HEK293 (cell line): Measurements from ENCODE around the gene TRMT61A.

ENCODE experiments used
- CTCF ChIA-PET: fragments of 350-600 bp; formaldehyde crosslinking; extraction: SDS; loops from one replicate; lab custom pipeline; 2021; ENCODE audit warnings: antibody characterized with exemption; lab: Yijun Ruan, JAX
- POLR2A ChIA-PET: fragments of 300-600 bp; formaldehyde crosslinking; extraction: SDS; loops from one replicate; lab custom pipeline; 2020; ENCODE audit warnings: antibody characterized with exemption, inconsistent platforms; lab: Yijun Ruan, JAX
- H3K27ac ChIP-seq: fragments of 200-500 bp; sonication (Bioruptor generic); 2 replicates; pipeline ENCODE4 v1.5.1; 2014; ENCODE audit warnings: low read depth, low read length, control low read depth, inconsistent platforms; ENCODE audit errors: extremely low read depth
- H3K36me3 ChIP-seq, 2 experiments: fragments of 200-500 bp in 1 of 2; sonication (Bioruptor generic) in 1 of 2; 1 replicate in 1 of 2; 2 replicates in 1 of 2; pipeline ENCODE4 v1.5.1; 2014 to 2017; ENCODE audit warnings: inconsistent platforms in 2 of 2, low read length in 2 of 2; ENCODE audit not compliant: control insufficient read depth in 2 of 2, insufficient read depth in 1 of 2
- H3K4me1 ChIP-seq: fragments of 200-500 bp; sonication (Bioruptor generic); 2 replicates; pipeline ENCODE4 v1.5.1; 2014; ENCODE audit warnings: mild to moderate bottlenecking, low read length, inconsistent platforms; ENCODE audit not compliant: control insufficient read depth, insufficient read depth
- H3K4me3 ChIP-seq: 2 replicates; pipeline ENCODE4 v1.5.1; 2011; ENCODE audit warnings: low read depth, mild to moderate bottlenecking, control low read depth, low read length, moderate library complexity
- H3K9me3 ChIP-seq: fragments of 200-500 bp; sonication (Bioruptor generic); 2 replicates; pipeline ENCODE4 v1.5.1; 2014; ENCODE audit warnings: low read depth, low read length, inconsistent platforms; ENCODE audit not compliant: control insufficient read depth, insufficient read depth
- EGR2 ChIP-seq: fragments of 450-650 bp; formaldehyde crosslinking; IDR thresholded peaks from 2 replicates; pipeline ENCODE4 v1.5.1; 2016; ENCODE audit warnings: low read depth, missing biosample characterization, missing genetic modification characterization
- PRDM2 ChIP-seq: fragments of 450-650 bp; formaldehyde crosslinking; IDR thresholded peaks from 2 replicates; pipeline ENCODE4 v1.5.1; 2016; ENCODE audit warnings: missing biosample characterization, missing genetic modification characterization, borderline replicate concordance
- SP3 ChIP-seq: fragments of 450-650 bp; formaldehyde crosslinking; IDR thresholded peaks from 2 replicates; pipeline ENCODE4 v1.5.1; 2016; ENCODE audit warnings: missing biosample characterization, missing genetic modification characterization
- ZBTB21 ChIP-seq: fragments of 450-650 bp; formaldehyde crosslinking; IDR thresholded peaks from 2 replicates; pipeline ENCODE4 v1.5.1; 2017; ENCODE audit warnings: missing biosample characterization, missing genetic modification characterization
- ZBTB26 ChIP-seq: fragments of 450-650 bp; formaldehyde crosslinking; optimal IDR thresholded peaks from 2 replicates; pipeline ENCODE3; 2016; ENCODE audit warnings: missing biosample characterization, mild to moderate bottlenecking, missing genetic modification characterization
- ZBTB7A ChIP-seq: fragments of 450-650 bp; formaldehyde crosslinking; IDR thresholded peaks from 2 replicates; pipeline ENCODE4 v1.5.1; 2016; ENCODE audit warnings: low read depth, missing biosample characterization, missing genetic modification characterization
- ZEB2 ChIP-seq: fragments of 450-650 bp; formaldehyde crosslinking; IDR thresholded peaks from 2 replicates; pipeline ENCODE4 v1.5.1; 2016; ENCODE audit warnings: missing biosample characterization, missing genetic modification characterization
- ZFP37 ChIP-seq: fragments of 450-650 bp; formaldehyde crosslinking; IDR thresholded peaks from 2 replicates; pipeline ENCODE4 v1.5.1; 2016; ENCODE audit warnings: missing biosample characterization, missing genetic modification characterization
- ZNF16 ChIP-seq: fragments of 450-650 bp; formaldehyde crosslinking; IDR thresholded peaks from 2 replicates; pipeline ENCODE4 v1.5.1; 2016; ENCODE audit warnings: low read depth, missing biosample characterization, missing genetic modification characterization
- ZNF184 ChIP-seq: fragments of 450-650 bp; IDR thresholded peaks from 2 replicates; pipeline ENCODE4 v1.5.1; 2018; ENCODE audit warnings: missing biosample characterization, mild to moderate bottlenecking, missing genetic modification characterization
- ZNF239 ChIP-seq: fragments of 450-650 bp; formaldehyde crosslinking; IDR thresholded peaks from 2 replicates; pipeline ENCODE4 v1.5.1; 2016; ENCODE audit warnings: missing biosample characterization, missing genetic modification characterization
- ZNF548 ChIP-seq: fragments of 450-650 bp; formaldehyde crosslinking; IDR thresholded peaks from 2 replicates; pipeline ENCODE4 v1.5.1; 2016; ENCODE audit warnings: missing biosample characterization, missing genetic modification characterization
- ZNF704 ChIP-seq: fragments of 450-650 bp; formaldehyde crosslinking; IDR thresholded peaks from 2 replicates; pipeline ENCODE4 v1.5.1; 2016; ENCODE audit warnings: missing biosample characterization, missing genetic modification characterization

Gene TRMT61A

GRCh38 chr14:103501041-103501870, 27.7 kb upstream of the TRMT61A start:
- no peaks in the 10 kb centered on the region for H3K4me1 ChIP-seq
- H3K36me3 ChIP-seq: peaks cover 32 to 67% of the 10 kb centered on the region in 2 experiments
- no peak for TF ChIP-seq ZBTB7A (tag by site-specific recombination)
- TF ChIP-seq ZEB2 (tag by site-specific recombination): no peak
- peak; percentile 13; the same call in 1 of the 2 replicates for TF ChIP-seq EGR2 (tag by site-specific recombination)
- ChIA-PET CTCF (interaction anchor here (0.7 to 3.8 kb wide), 8 partner anchors 9 to 1330 kb away, joined by 3 to 19 read pairs (median 10); no protein-coding TSS in a partner anchor), POLR2A (interaction anchor here (0.8 kb wide), 1 partner anchor 117 kb away, joined by 5 read pairs; no protein-coding TSS in a partner anchor)
- H3K9me3 ChIP-seq: no peaks in the 10 kb centered on the region
- no peak overlapping the region for H3K27ac ChIP-seq
- no peak overlapping the region for H3K4me3 ChIP-seq

- H3K27ac ChIP-seq: no peak overlapping the region
- peaks cover 32 to 71% of the 10 kb centered on the region in 2 experiments for H3K36me3 ChIP-seq
- H3K4me3 ChIP-seq: no peak overlapping the region
- ChIA-PET CTCF (interaction anchor here (0.7 to 3.8 kb wide), 6 partner anchors 10 to 1329 kb away, joined by 3 to 19 read pairs (median 7); no protein-coding TSS in a partner anchor), POLR2A (interaction anchor here (0.8 kb wide), 1 partner anchor 118 kb away, joined by 5 read pairs; no protein-coding TSS in a partner anchor)
- H3K9me3 ChIP-seq: no peaks in the 10 kb centered on the region
- TF ChIP-seq ZBTB26: no peak
- no peak for TF ChIP-seq ZFP37 (tag by site-specific recombination)
- no peak for TF ChIP-seq EGR2 (tag by site-specific recombination)
- no peak for TF ChIP-seq ZNF548 (tag by site-specific recombination)
- TF ChIP-seq ZNF239 (tag by site-specific recombination): no peak
- no peak for TF ChIP-seq ZNF16
- TF ChIP-seq SP3: no peak
- no peak for TF ChIP-seq ZBTB21
- TF ChIP-seq ZNF704 (tag by site-specific recombination): no peak
- TF ChIP-seq PRDM2 (tag by site-specific recombination): no peak
- TF ChIP-seq ZNF184 (tag by site-specific recombination): no peak
- no peaks in the 10 kb centered on the region for H3K4me1 ChIP-seq
Observed at GRCh38 chr14:103501921-103502669, 26.9 kb upstream of the TRMT61A start.
